Esophagus squamous epithelium (tissue), 4 donors: ENCODE results near the gene ANAPC15.

Experiments used
- CTCF ChIP-seq, 6 experiments: fragments of 450-650 bp in 4 of 6; fragments of 200-600 bp in 2 of 6; sonication (generic) in 2 of 6; IDR thresholded peaks; one replicate each; pipeline ENCODE4 v1.5.1; 2016 to 2019; ENCODE audit warnings: antibody characterized with exemption in 6 of 6, mild to moderate bottlenecking in 4 of 6, moderate library complexity in 4 of 6
- POLR2A ChIP-seq, 4 donors: fragments of 450-650 bp; IDR thresholded peaks; one replicate each; pipeline ENCODE4 v1.6.1; 2017; ENCODE audit warnings: antibody characterized with exemption in 4 of 4, mild to moderate bottlenecking in 4 of 4, moderate library complexity in 3 of 4

- TF ChIP-seq CTCF (IDR thresholded peaks at IDR 0.05) (no peak), POLR2A (IDR thresholded peaks at IDR 0.05) (no peak)
These were observed 45.2 kb downstream of the ANAPC15 start for GRCh38 chr11:72067266-72067665.
